Body of pancreas (tissue), 4 donors: ENCODE measurements around the gene RCOR1.

Experiments used
- CTCF ChIP-seq, 7 experiments: fragments of 450-650 bp in 4 of 7; fragments of 200-600 bp in 3 of 7; sonication (generic) in 3 of 7; IDR thresholded peaks; one replicate each; pipeline ENCODE4 v1.5.1; 2016 to 2019; ENCODE audit warnings: antibody characterized with exemption in 7 of 7
- POLR2A ChIP-seq, 3 donors: fragments of 450-650 bp; IDR thresholded peaks; one replicate each; pipeline ENCODE4 v1.6.1; 2016; ENCODE audit warnings: antibody characterized with exemption in 3 of 3, mild to moderate bottlenecking in 2 of 3

DNA sequence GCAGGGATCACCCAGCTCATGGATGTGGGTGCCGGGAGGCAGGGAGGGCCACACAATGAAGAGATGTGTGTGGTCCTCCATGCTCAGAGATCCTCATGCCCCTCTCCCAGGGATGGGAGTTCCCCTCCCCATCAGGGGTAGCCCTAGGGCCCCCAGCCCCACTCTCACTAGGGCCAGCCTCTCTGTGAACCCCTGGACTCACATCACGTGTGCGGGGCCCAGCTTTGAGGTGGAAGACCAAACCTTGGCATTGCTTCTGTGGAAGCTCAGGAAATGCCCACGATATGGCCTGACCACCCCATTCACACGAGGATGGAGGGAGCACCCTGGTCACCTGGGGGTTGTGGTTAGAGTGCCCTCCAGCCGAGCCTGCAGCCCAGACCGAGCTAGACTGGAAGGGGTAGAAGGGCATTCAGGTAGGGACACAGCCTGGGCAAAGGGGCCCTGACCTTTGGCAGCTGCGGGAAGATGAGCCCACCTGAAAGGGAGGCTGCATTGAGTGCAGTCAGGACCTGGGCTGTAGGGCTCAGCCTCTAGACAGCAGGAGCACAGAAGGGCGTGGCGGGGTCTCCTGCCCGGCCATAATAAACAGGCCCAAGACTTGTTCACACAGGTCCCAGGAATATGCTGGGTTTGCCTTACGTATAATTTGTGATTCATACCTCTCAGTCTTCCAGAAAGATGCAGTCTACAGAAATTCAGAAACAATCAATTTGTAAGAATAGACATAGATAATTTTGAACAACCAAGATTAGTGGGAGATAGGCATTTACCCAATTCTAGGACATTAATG, 34.8 kb upstream of the RCOR1 start:
- TF ChIP-seq POLR2A (IDR thresholded peaks at IDR 0.05), result no peak
- TF ChIP-seq CTCF (IDR thresholded peaks at IDR 0.05), result no peak
